ENCODE data around the gene TMEM269.

TMEM269 gene

DNA sequence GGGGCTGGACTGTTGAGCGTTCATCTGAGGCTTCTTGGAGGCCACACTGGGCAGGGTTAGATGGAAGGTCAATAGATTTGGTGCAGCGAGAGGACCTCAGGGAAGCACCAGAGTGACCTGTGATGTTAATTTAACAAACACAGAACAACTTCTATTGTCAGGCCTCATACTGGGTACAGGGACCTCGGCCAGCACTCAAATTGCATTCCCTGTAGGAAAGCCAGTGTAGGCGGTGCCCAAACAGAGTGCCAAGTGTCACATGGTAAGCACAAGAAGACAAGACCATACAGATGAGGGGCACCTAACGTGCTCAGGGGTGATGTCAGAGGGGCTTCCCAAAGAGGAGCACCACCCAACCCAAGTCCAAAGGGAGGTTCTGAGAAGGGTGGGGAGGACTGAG is 1.3 kb downstream of the TMEM269 start:
- no peak overlapping the region for H3K23ac ChIP-seq (ENCODE audit: low read length)
- H3K27ac ChIP-seq (ENCODE audit: low read depth, low read length): no peak overlapping the region
- no peaks in the 10 kb centered on the region for H3K79me1 ChIP-seq (ENCODE audit: low read length)
- H3K27me3 ChIP-seq (ENCODE audit: insufficient read depth, low read length): no peaks in the 10 kb centered on the region
- no peak for DNase-seq
- no peak overlapping the region for H3K4me2 ChIP-seq (ENCODE audit: low read length)
- H3K18ac ChIP-seq (ENCODE audit: low read length): no peak overlapping the region
- no peak overlapping the region for H2AK5ac ChIP-seq (ENCODE audit: low read length)
- H3K9me3 ChIP-seq (ENCODE audit: insufficient read depth, low read depth, low read length): peaks cover 2% of the 10 kb centered on the region
- no peak overlapping the region for H3K4ac ChIP-seq (ENCODE audit: low read depth, low read length)
- H3K79me2 ChIP-seq (ENCODE audit: control insufficient read depth, insufficient read depth, low read length, poor library complexity): no peaks in the 10 kb centered on the region
- no CpG with 5 or more reads among the region's 5 CpGs for WGBS (ENCODE audit: extremely low coverage, insufficient coverage, insufficient read length)
- no peak overlapping the region for H2AFZ ChIP-seq (ENCODE audit: insufficient read depth, low read length, poor library complexity)
- H2BK5ac ChIP-seq (ENCODE audit: low read depth, low read length, poor library complexity): no peak overlapping the region
- no peak overlapping the region for H2BK120ac ChIP-seq (ENCODE audit: insufficient read depth, low read length, poor library complexity)
- no peaks in the 10 kb centered on the region for H3K4me1 ChIP-seq (ENCODE audit: control insufficient read depth in 1 of 2, insufficient read depth in 2 of 2, low read length in 2 of 2)
- no peak overlapping the region for H3K9ac ChIP-seq (ENCODE audit: low read length)
- no peak overlapping the region for H4K8ac ChIP-seq (ENCODE audit: low read depth, low read length)
- no peak overlapping the region for H2BK12ac ChIP-seq (ENCODE audit: low read length)
- H3K4me3 ChIP-seq (ENCODE audit: low read depth, low read length): no peak overlapping the region
- H4K91ac ChIP-seq (ENCODE audit: low read depth, low read length): no peak overlapping the region
- H4K12ac ChIP-seq (ENCODE audit: low read depth, low read length): no peak overlapping the region
- no peak overlapping the region for H3K14ac ChIP-seq (ENCODE audit: low read length)
- H3K36me3 ChIP-seq (ENCODE audit: control insufficient read depth in 1 of 2, insufficient read depth in 2 of 2, low read length in 2 of 2): peaks cover 2 to 6% of the 10 kb centered on the region in 2 experiments

DNA sequence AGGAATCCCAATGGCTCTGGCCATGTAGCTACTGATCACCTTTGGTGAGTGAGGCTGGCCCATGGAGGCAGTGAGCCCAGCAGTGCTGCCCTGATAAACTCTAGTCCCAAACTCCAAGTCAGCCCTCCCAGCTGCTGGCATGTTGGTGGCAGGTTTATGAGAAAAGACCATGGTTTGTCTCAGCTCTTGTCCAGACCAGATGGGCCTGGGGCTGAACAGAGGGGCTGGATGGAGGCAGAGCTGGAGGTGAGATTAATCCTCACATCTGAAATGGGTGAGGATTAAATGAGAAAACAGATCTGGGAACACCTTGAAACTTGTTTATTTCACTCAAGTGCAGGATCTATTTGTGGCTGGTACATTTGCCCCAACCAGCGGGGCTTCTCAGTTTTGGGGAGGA is 3.2 kb downstream of the TMEM269 start:
- Histone ChIP-seq H3K14ac (ENCODE audit: low read length) (no peak overlapping the region), H3K27ac (ENCODE audit: low read depth, low read length) (no peak overlapping the region), H4K8ac (ENCODE audit: low read depth, low read length) (no peak overlapping the region), H4K12ac (ENCODE audit: low read depth, low read length) (no peak overlapping the region), H4K91ac (ENCODE audit: low read depth, low read length) (no peak overlapping the region), H3K36me3 (ENCODE audit: control insufficient read depth in 1 of 2, insufficient read depth in 2 of 2, low read length in 2 of 2) (no peaks in the 10 kb centered on the region), H3K4me3 (ENCODE audit: low read depth, low read length) (no peak overlapping the region), H3K27me3 (ENCODE audit: insufficient read depth, low read length) (no peaks in the 10 kb centered on the region), H2AFZ (ENCODE audit: insufficient read depth, low read length, poor library complexity) (no peak overlapping the region), H3K9ac (ENCODE audit: low read length) (no peak overlapping the region), H3K4me1 (ENCODE audit: control insufficient read depth in 1 of 2, insufficient read depth in 2 of 2, low read length in 2 of 2) (no peaks in the 10 kb centered on the region), H3K18ac (ENCODE audit: low read length) (no peak overlapping the region), H3K4me2 (ENCODE audit: low read length) (no peak overlapping the region), H2AK5ac (ENCODE audit: low read length) (no peak overlapping the region), H2BK12ac (ENCODE audit: low read length) (no peak overlapping the region), H3K79me1 (ENCODE audit: low read length) (no peaks in the 10 kb centered on the region), H2BK120ac (ENCODE audit: insufficient read depth, low read length, poor library complexity) (no peak overlapping the region), H2BK5ac (ENCODE audit: low read depth, low read length, poor library complexity) (no peak overlapping the region), H3K4ac (ENCODE audit: low read depth, low read length) (no peak overlapping the region), H3K9me3 (ENCODE audit: insufficient read depth, low read depth, low read length) (peaks cover 2% of the 10 kb centered on the region), H3K23ac (ENCODE audit: low read length) (no peak overlapping the region), H3K79me2 (ENCODE audit: control insufficient read depth, insufficient read depth, low read length, poor library complexity) (no peaks in the 10 kb centered on the region)
- no CpG with 5 or more reads among the region's 1 CpG for WGBS (ENCODE audit: extremely low coverage, insufficient coverage, insufficient read length)
- no peak for DNase-seq

DNA sequence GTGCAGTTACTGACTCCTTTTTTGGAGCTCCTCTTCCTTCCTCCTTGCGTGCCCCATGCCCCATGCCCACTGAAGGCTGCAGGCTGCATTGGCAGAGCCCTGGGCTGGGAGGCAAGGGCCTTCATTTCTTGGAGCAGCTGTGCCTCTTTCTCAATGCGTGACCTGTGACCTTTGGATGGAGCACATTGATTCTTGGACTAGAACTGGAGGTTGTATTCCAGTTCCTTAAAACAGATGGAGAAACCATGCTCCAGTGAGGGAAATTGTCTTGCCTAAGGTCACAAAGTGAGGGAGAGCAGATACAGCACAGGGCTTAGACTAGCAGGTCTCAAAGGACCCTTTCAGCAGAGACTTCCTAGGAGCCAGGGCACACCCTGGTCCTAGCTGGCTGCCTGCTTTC is 9.0 kb downstream of the TMEM269 start:
- Histone ChIP-seq H3K79me1 (ENCODE audit: low read length) (no peaks in the 10 kb centered on the region), H3K4ac (ENCODE audit: low read depth, low read length) (no peak overlapping the region), H3K27ac (ENCODE audit: low read depth, low read length) (no peak overlapping the region), H3K4me2 (ENCODE audit: low read length) (no peak overlapping the region), H3K14ac (ENCODE audit: low read length) (no peak overlapping the region), H3K27me3 (ENCODE audit: insufficient read depth, low read length) (no peaks in the 10 kb centered on the region), H2AK5ac (ENCODE audit: low read length) (no peak overlapping the region), H2BK5ac (ENCODE audit: low read depth, low read length, poor library complexity) (no peak overlapping the region), H3K79me2 (ENCODE audit: control insufficient read depth, insufficient read depth, low read length, poor library complexity) (no peaks in the 10 kb centered on the region), H2BK120ac (ENCODE audit: insufficient read depth, low read length, poor library complexity) (no peak overlapping the region), H3K23ac (ENCODE audit: low read length) (no peak overlapping the region), H2BK12ac (ENCODE audit: low read length) (no peak overlapping the region), H2AFZ (ENCODE audit: insufficient read depth, low read length, poor library complexity) (no peak overlapping the region), H3K36me3 (ENCODE audit: control insufficient read depth in 1 of 2, insufficient read depth in 2 of 2, low read length in 2 of 2) (no peaks in the 10 kb centered on the region), H3K4me3 (ENCODE audit: low read depth, low read length) (no peak overlapping the region), H3K18ac (ENCODE audit: low read length) (no peak overlapping the region), H4K12ac (ENCODE audit: low read depth, low read length) (no peak overlapping the region), H4K91ac (ENCODE audit: low read depth, low read length) (no peak overlapping the region), H3K9ac (ENCODE audit: low read length) (no peak overlapping the region), H3K4me1 (ENCODE audit: control insufficient read depth in 1 of 2, insufficient read depth in 2 of 2, low read length in 2 of 2) (peaks cover 3 to 5% of the 10 kb centered on the region in 2 experiments), H3K9me3 (ENCODE audit: insufficient read depth, low read depth, low read length) (peaks cover 1% of the 10 kb centered on the region), H4K8ac (ENCODE audit: low read depth, low read length) (no peak overlapping the region)
- no CpG with 5 or more reads among the region's 2 CpGs for WGBS (ENCODE audit: extremely low coverage, insufficient coverage, insufficient read length)
- DNase-seq: no peak

DNA sequence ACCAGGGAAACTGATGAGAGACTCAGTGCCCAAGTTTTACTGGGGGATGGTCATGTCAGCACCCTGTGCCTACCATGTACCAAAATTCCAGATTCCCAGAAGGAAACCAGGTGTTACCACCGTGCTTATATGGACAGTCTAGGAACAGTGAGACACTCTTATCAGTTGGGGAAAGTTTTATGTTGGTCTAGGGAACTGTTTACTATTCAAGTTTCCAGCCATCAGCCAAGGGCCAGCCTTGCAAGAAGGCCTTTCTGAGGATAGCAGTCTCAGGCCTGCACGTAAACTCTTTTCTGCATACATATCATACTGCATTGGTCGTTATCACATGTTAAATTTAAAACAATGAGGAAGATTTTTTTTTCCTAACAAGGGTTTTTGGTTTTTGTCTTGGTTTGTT is 12.6 kb downstream of the TMEM269 start:
- H3K4me2 ChIP-seq (ENCODE audit: low read length): no peak overlapping the region
- H3K14ac ChIP-seq (ENCODE audit: low read length): no peak overlapping the region
- H4K8ac ChIP-seq (ENCODE audit: low read depth, low read length): no peak overlapping the region
- no peak overlapping the region for H3K9ac ChIP-seq (ENCODE audit: low read length)
- WGBS (ENCODE audit: extremely low coverage, insufficient coverage, insufficient read length): no CpG with 5 or more reads among the region's 3 CpGs
- no peaks in the 10 kb centered on the region for H3K27me3 ChIP-seq (ENCODE audit: insufficient read depth, low read length)
- peaks cover 3 to 5% of the 10 kb centered on the region in 2 experiments for H3K4me1 ChIP-seq (ENCODE audit: control insufficient read depth in 1 of 2, insufficient read depth in 2 of 2, low read length in 2 of 2)
- H4K12ac ChIP-seq (ENCODE audit: low read depth, low read length): no peak overlapping the region
- H2BK5ac ChIP-seq (ENCODE audit: low read depth, low read length, poor library complexity): no peak overlapping the region
- no peak overlapping the region for H4K91ac ChIP-seq (ENCODE audit: low read depth, low read length)
- no peak overlapping the region for H2AK5ac ChIP-seq (ENCODE audit: low read length)
- no peak overlapping the region for H3K27ac ChIP-seq (ENCODE audit: low read depth, low read length)
- H2BK12ac ChIP-seq (ENCODE audit: low read length): no peak overlapping the region
- no peak overlapping the region for H3K4ac ChIP-seq (ENCODE audit: low read depth, low read length)
- H2AFZ ChIP-seq (ENCODE audit: insufficient read depth, low read length, poor library complexity): no peak overlapping the region
- H3K4me3 ChIP-seq (ENCODE audit: low read depth, low read length): no peak overlapping the region
- H3K23ac ChIP-seq (ENCODE audit: low read length): no peak overlapping the region
- peaks cover 1% of the 10 kb centered on the region for H3K9me3 ChIP-seq (ENCODE audit: insufficient read depth, low read depth, low read length)
- no peak overlapping the region for H3K18ac ChIP-seq (ENCODE audit: low read length)
- H3K36me3 ChIP-seq (ENCODE audit: control insufficient read depth in 1 of 2, insufficient read depth in 2 of 2, low read length in 2 of 2): no peaks in the 10 kb centered on the region
- H2BK120ac ChIP-seq (ENCODE audit: insufficient read depth, low read length, poor library complexity): no peak overlapping the region
- no peak for DNase-seq
- H3K79me2 ChIP-seq (ENCODE audit: control insufficient read depth, insufficient read depth, low read length, poor library complexity): no peaks in the 10 kb centered on the region
- no peaks in the 10 kb centered on the region for H3K79me1 ChIP-seq (ENCODE audit: low read length)
